H1 (cell line): Measurements from ENCODE around the gene ANAPC16. TPM values are rescaled to one million over a fixed set of nuclear protein-coding genes. Genes with fewer than 3 reads are reported as not detected.

Experiments
- CTCF ChIA-PET: fragments of 300-600 bp; sonication (Branson Sonifier 250); formaldehyde crosslinking; loops from one replicate; lab custom pipeline; 2021; ENCODE audit not compliant: partially characterized antibody; lab: Charles Lee
- POLR2A ChIA-PET: fragments of 300-600 bp; sonication (Branson Sonifier 250); formaldehyde crosslinking; loops from one replicate; lab custom pipeline; 2021; ENCODE audit warnings: inconsistent platforms; ENCODE audit not compliant: partially characterized antibody; lab: Charles Lee
- DNase-seq, 2 experiments: peaks; one replicate each; pipeline versions ENCODE4 v3.0.0 to v3.0.0-alpha.2; 2010 to 2022; ENCODE audit warnings: low spot score in 2 of 2, low read depth in 1 of 2, mixed read lengths in 1 of 2
- FAIRE-seq: peaks from 2 replicates; lab custom pipeline; 2011; peaks lifted over from hg19 to GRCh38; lab: Jason Lieb, UNC
- H2AFZ ChIP-seq: 2 replicates; pipeline ENCODE4 v1.8.1; 2012; ENCODE audit warnings: low read length, inconsistent platforms
- H2AK5ac ChIP-seq: 2 replicates; pipeline ENCODE4 v1.6.1; 2013; ENCODE audit warnings: low read depth, low read length
- H2BK120ac ChIP-seq: replicated peaks from 2 replicates; pipeline ENCODE3; 2013; ENCODE audit warnings: low read depth, low read length, inconsistent platforms
- H2BK12ac ChIP-seq: 2 replicates; pipeline ENCODE4 v1.6.1; 2013; ENCODE audit warnings: low read depth, low read length
- H2BK15ac ChIP-seq: 2 replicates; pipeline ENCODE4 v1.6.1; 2013; ENCODE audit warnings: low read length
- H2BK20ac ChIP-seq: 2 replicates; pipeline ENCODE4 v1.6.1; 2013; ENCODE audit warnings: low read length
- H2BK5ac ChIP-seq: 2 replicates; pipeline ENCODE4 v1.6.1; 2013; ENCODE audit warnings: low read depth, low read length
- H3K14ac ChIP-seq: 2 replicates; pipeline ENCODE4 v1.6.1; 2013; ENCODE audit warnings: inconsistent platforms; ENCODE audit not compliant: insufficient read length
- H3K18ac ChIP-seq: 2 replicates; pipeline ENCODE4 v1.6.1; 2013; ENCODE audit warnings: low read length; ENCODE audit errors: extremely low read depth
- H3K23ac ChIP-seq: 2 replicates; pipeline ENCODE4 v1.6.1; 2013; ENCODE audit warnings: inconsistent platforms; ENCODE audit not compliant: insufficient read length
- H3K23me2 ChIP-seq: 2 replicates; pipeline ENCODE4 v1.6.1; 2013; ENCODE audit warnings: low read depth, low read length
- H3K27ac ChIP-seq: 2 replicates; pipeline ENCODE4 v1.6.1; 2011; ENCODE audit warnings: low read depth, low read length, inconsistent platforms
- H3K27me3 ChIP-seq, 4 experiments: replicated peaks in 1 of 4; 1 replicate in 1 of 4; 2 replicates in 3 of 4; pipeline versions ENCODE4 v1.6.1 to v1.8.1; 2011 to 2013; ENCODE audit warnings: low read length in 3 of 4, mild to moderate bottlenecking in 3 of 4, inconsistent platforms in 2 of 4, mixed read lengths in 2 of 4, moderate library complexity in 1 of 4; ENCODE audit not compliant: control insufficient read depth in 3 of 4, insufficient read depth in 3 of 4; ENCODE audit errors: extremely low read depth in 1 of 4
- H3K36me3 ChIP-seq, 4 experiments: 2 replicates each; pipeline versions ENCODE4 v1.6.1 to v1.8.1; 2011 to 2013; ENCODE audit warnings: mild to moderate bottlenecking in 4 of 4, low read length in 3 of 4, moderate library complexity in 2 of 4, control low read depth in 1 of 4, inconsistent platforms in 1 of 4; ENCODE audit not compliant: insufficient read depth in 4 of 4, control insufficient read depth in 2 of 4
- H3K4ac ChIP-seq: replicated peaks from 2 replicates; pipeline ENCODE3; 2013; ENCODE audit warnings: low read length, low read depth, mixed read lengths, inconsistent platforms; ENCODE audit not compliant: insufficient read length
- H3K4me1 ChIP-seq, 4 experiments: replicated peaks in 1 of 4; 1 replicate in 1 of 4; 2 replicates in 3 of 4; pipeline versions ENCODE4 v1.6.1 to v1.8.1; 2011 to 2013; ENCODE audit warnings: low read length in 3 of 4, inconsistent platforms in 2 of 4, mixed read lengths in 1 of 4; ENCODE audit not compliant: insufficient read depth in 4 of 4, control insufficient read depth in 3 of 4
- H3K4me2 ChIP-seq, 2 experiments: 2 replicates each; pipeline versions ENCODE4 v1.6.1 to v1.8.1; 2011 to 2013; ENCODE audit warnings: low read depth in 2 of 2, low read length in 2 of 2, control low read depth in 1 of 2, inconsistent platforms in 1 of 2, mild to moderate bottlenecking in 1 of 2; ENCODE audit not compliant: insufficient read depth in 1 of 2
- H3K4me3 ChIP-seq, 4 experiments: fragments of 200-600, 300-600 bp in 1 of 4; sonication (generic), shearing (Covaris generic), sonication (Bioruptor Twin) in 1 of 4; 2 replicates each; pipeline versions ENCODE4 v1.5.1 to v1.8.1; 2011 to 2016; ENCODE audit warnings: low read length in 4 of 4, low read depth in 3 of 4, control low read depth in 2 of 4, inconsistent platforms in 2 of 4, mild to moderate bottlenecking in 2 of 4, mixed read lengths in 1 of 4, moderate library complexity in 1 of 4; ENCODE audit not compliant: insufficient read depth in 2 of 4; ENCODE audit errors: extremely low read depth in 1 of 4
- H3K56ac ChIP-seq: replicated peaks from 2 replicates; pipeline ENCODE3; 2013; ENCODE audit warnings: low read depth, mild to moderate bottlenecking, mixed read lengths, low read length, inconsistent platforms; ENCODE audit not compliant: insufficient read length
- H3K79me1 ChIP-seq: 2 replicates; pipeline ENCODE4 v1.6.1; 2013; ENCODE audit warnings: low read depth, low read length, control low read depth
- H3K79me2 ChIP-seq, 2 experiments: 2 replicates each; pipeline versions ENCODE4 v1.6.1 to v1.8.1; 2012 to 2013; ENCODE audit warnings: low read length in 2 of 2, mild to moderate bottlenecking in 2 of 2, inconsistent platforms in 1 of 2; ENCODE audit not compliant: insufficient read depth in 2 of 2, control insufficient read depth in 1 of 2
- H3K9ac ChIP-seq, 4 experiments: replicated peaks in 1 of 4; 1 replicate in 1 of 4; 2 replicates in 3 of 4; pipeline versions ENCODE4 v1.6.1 to v1.8.1; 2011 to 2013; ENCODE audit warnings: low read depth in 3 of 4, low read length in 3 of 4, control low read depth in 2 of 4, mild to moderate bottlenecking in 2 of 4, moderate library complexity in 2 of 4, inconsistent platforms in 1 of 4; ENCODE audit errors: extremely low read depth in 1 of 4
- H3K9me3 ChIP-seq, 2 experiments: 2 replicates each; pipeline versions ENCODE4 v1.6.1 to v1.8.1; 2012 to 2013; ENCODE audit warnings: mild to moderate bottlenecking in 2 of 2, moderate library complexity in 2 of 2, control low read depth in 1 of 2, inconsistent platforms in 1 of 2, low read depth in 1 of 2, low read length in 1 of 2, mixed read lengths in 1 of 2; ENCODE audit not compliant: insufficient read depth in 2 of 2
- H4K20me1 ChIP-seq, 2 experiments: replicated peaks in 1 of 2; 2 replicates each; pipeline versions ENCODE3 to v1.8.1; 2011 to 2013; ENCODE audit warnings: inconsistent platforms in 2 of 2, low read length in 2 of 2, mild to moderate bottlenecking in 1 of 2; ENCODE audit not compliant: insufficient read depth in 2 of 2, control insufficient read depth in 1 of 2
- H4K5ac ChIP-seq: 2 replicates; pipeline ENCODE4 v1.6.1; 2013; ENCODE audit warnings: low read length, low read depth, mixed read lengths, inconsistent platforms; ENCODE audit not compliant: insufficient read length
- H4K8ac ChIP-seq: 2 replicates; pipeline ENCODE4 v1.8.0; 2013; ENCODE audit warnings: mild to moderate bottlenecking, moderate library complexity, low read length, inconsistent platforms; ENCODE audit not compliant: insufficient read depth; ENCODE audit errors: extremely low read depth
- H4K91ac ChIP-seq: replicated peaks from 2 replicates; pipeline ENCODE3; 2013; ENCODE audit warnings: low read length, mixed read lengths, inconsistent platforms; ENCODE audit not compliant: insufficient read length
- ASH2L ChIP-seq: fragments of 200-600, 300-600 bp; sonication (generic); IDR thresholded peaks from one replicate; pipeline ENCODE4 v1.7.1; 2017; ENCODE audit warnings: low read length
- BACH1 ChIP-seq: IDR thresholded peaks from 2 replicates; pipeline ENCODE4 v1.6.1; 2012; ENCODE audit warnings: low read length, improper control_type of control experiment
- CHD2 ChIP-seq: IDR thresholded peaks from 2 replicates; pipeline ENCODE4 v1.6.1; 2012; ENCODE audit warnings: low read length, improper control_type of control experiment
- CTCF ChIP-seq, 3 experiments: IDR thresholded peaks; 1 replicate in 2 of 3; 2 replicates in 1 of 3; pipeline versions ENCODE4 v1.5.1 to v1.6.1; 2011; ENCODE audit warnings: low read length in 3 of 3, mild to moderate bottlenecking in 3 of 3, inconsistent platforms in 2 of 3, low read depth in 1 of 3, moderate library complexity in 1 of 3; ENCODE audit not compliant: insufficient read depth in 1 of 3; ENCODE audit errors: control extremely low read depth in 1 of 3
- FOSL1 ChIP-seq: IDR thresholded peaks from 2 replicates; pipeline ENCODE4 v1.6.1; 2011; ENCODE audit warnings: mild to moderate bottlenecking, low read depth, low read length, moderate library complexity; ENCODE audit not compliant: insufficient read depth
- HDAC2 ChIP-seq, 2 experiments: fragments of 300-600 bp in 1 of 2; sonication (generic) in 1 of 2; IDR thresholded peaks; 2 replicates each; pipeline ENCODE4 v1.6.1; 2011 to 2012; ENCODE audit warnings: low read depth in 2 of 2, low read length in 2 of 2, mild to moderate bottlenecking in 2 of 2, moderate library complexity in 2 of 2, borderline replicate concordance in 1 of 2, inconsistent platforms in 1 of 2
- NRF1 ChIP-seq: IDR thresholded peaks from 2 replicates; pipeline ENCODE4 v1.6.1; 2011; ENCODE audit warnings: mild to moderate bottlenecking, low read depth, low read length, improper control_type of control experiment
- POLR2AphosphoS5 ChIP-seq: IDR thresholded peaks from 2 replicates; pipeline ENCODE4 v1.6.1; 2011; ENCODE audit warnings: low read depth, low read length
- RAD21 ChIP-seq, 2 experiments: IDR thresholded peaks in 1 of 2; conservative IDR thresholded peaks in 1 of 2; 2 replicates each; pipeline ENCODE4 v1.6.1; 2011; ENCODE audit warnings: low read depth in 2 of 2, low read length in 2 of 2, improper control_type of control experiment in 1 of 2, inconsistent platforms in 1 of 2, mild to moderate bottlenecking in 1 of 2, moderate library complexity in 1 of 2
- RFX5 ChIP-seq: IDR thresholded peaks from 2 replicates; pipeline ENCODE4 v1.6.1; 2011; ENCODE audit warnings: low read depth, low read length, improper control_type of control experiment, borderline replicate concordance
- SAP30 ChIP-seq: fragments of 300-600 bp; sonication (generic); IDR thresholded peaks from 2 replicates; pipeline ENCODE4 v1.7.1; 2012; ENCODE audit warnings: low read length, moderate library complexity, mild to moderate bottlenecking, inconsistent platforms; ENCODE audit not compliant: insufficient read depth, insufficient replicate concordance
- TBP ChIP-seq: IDR thresholded peaks from 2 replicates; pipeline ENCODE4 v1.6.1; 2011; ENCODE audit warnings: low read depth, low read length, improper control_type of control experiment
- TCF12 ChIP-seq: IDR thresholded peaks from 2 replicates; pipeline ENCODE4 v1.6.1; 2011; ENCODE audit warnings: low read depth, mild to moderate bottlenecking, low read length
- polyA plus RNA-seq, 7 experiments: library from polyadenylated mRNA; depleted of rRNA in 3 of 7; stranded (reverse) in 5 of 7; unstranded in 2 of 7; fragments of >200 nt in 5 of 7; fragments of 200-250 nt in 2 of 7; gene quantifications; 1 replicate in 5 of 7; 2 replicates in 1 of 7; 4 replicates in 1 of 7; pipeline versions ENCODE4 v1.2.1 to v1.2.3, GENCODE V29; 2011 to 2013; ENCODE audit warnings: missing spikeins in 2 of 7, mixed read lengths in 2 of 7
- total RNA-seq: library from RNA; stranded (reverse); fragmentation: NEBNext Ultra II Directional; extraction: Animal tissue kit (Norgen Biotek cat#: 25700); gene quantifications from 2 replicates; pipeline ENCODE4 v1.2.1, GENCODE V29; 2021

Gene ANAPC16
- total and polyA plus RNA-seq, 2 of the 8 experiments (the other 6 are each of a cell fraction or from before 2014, with no cell fraction given): 53.1 to 57.4 TPM

GRCh38 chr10:72174297-72174662 lies 41.5 kb upstream of the ANAPC16 start:
- no peaks in the 10 kb centered on the region for H3K36me3 ChIP-seq
- no peak overlapping the region for H2BK12ac ChIP-seq
- H2BK15ac ChIP-seq: no peak overlapping the region
- no peak overlapping the region for H3K4me3 ChIP-seq
- CTCF ChIA-PET: interaction anchor here (1.3 kb wide), 2 partner anchors 15 to 42 kb away, joined by 4 read pairs; no protein-coding TSS in a partner anchor
- H3K4me1 ChIP-seq: no peaks in the 10 kb centered on the region
- H3K4me2 ChIP-seq: no peak overlapping the region
- H3K18ac ChIP-seq: no peak overlapping the region
- no peak overlapping the region for H3K9ac ChIP-seq
- H2AFZ ChIP-seq: no peak overlapping the region
- DNase-seq: no peak
- POLR2A ChIA-PET: interaction anchor here (0.7 to 1.4 kb wide), 4 partner anchors 14 to 101 kb away, joined by 3 to 6 read pairs (median 4); partner anchors contain the start of gene DDIT4
- no peak for FAIRE-seq
- no peaks in the 10 kb centered on the region for H4K20me1 ChIP-seq
- H3K56ac ChIP-seq: no peak overlapping the region
- no peak overlapping the region for H2AK5ac ChIP-seq
- no peak overlapping the region for H3K14ac ChIP-seq
- H2BK5ac ChIP-seq: no peak overlapping the region
- H3K79me2 ChIP-seq: no peaks in the 10 kb centered on the region
- no peak for TF ChIP-seq CTCF (IDR thresholded peaks at IDR 0.05; ENCODE audit: control extremely low read depth in 1 of 3, insufficient read depth in 1 of 3, low read depth in 1 of 3, low read length in 3 of 3)
- TF ChIP-seq FOSL1: no peak
- TF ChIP-seq RFX5: no peak
- no peak for TF ChIP-seq BACH1
- no peak for TF ChIP-seq NRF1
- no peak for TF ChIP-seq TBP
- no peak for TF ChIP-seq CHD2
- no peak for TF ChIP-seq RAD21 (IDR thresholded peaks at IDR 0.05 in 1 of 2, conservative IDR thresholded peaks at IDR 0.05 in 1 of 2; ENCODE audit: low read depth in 2 of 2, low read length in 2 of 2)
- no peak for TF ChIP-seq POLR2AphosphoS5
- no peak for TF ChIP-seq HDAC2 (IDR thresholded peaks at IDR 0.05; ENCODE audit: borderline replicate concordance in 1 of 2, low read depth in 2 of 2, low read length in 2 of 2)
- TF ChIP-seq ASH2L: no peak
- TF ChIP-seq TCF12: no peak
- no peak for TF ChIP-seq SAP30
- no peak overlapping the region for H3K27ac ChIP-seq
- H3K23me2 ChIP-seq: no peaks in the 10 kb centered on the region
- H3K27me3 ChIP-seq: no peaks in the 10 kb centered on the region
- no peak overlapping the region for H3K4ac ChIP-seq
- no peak overlapping the region for H4K5ac ChIP-seq
- no peak overlapping the region for H4K8ac ChIP-seq
- no peaks in the 10 kb centered on the region for H3K9me3 ChIP-seq
- no peak overlapping the region for H2BK20ac ChIP-seq
- no peak overlapping the region for H2BK120ac ChIP-seq
- H3K79me1 ChIP-seq: no peaks in the 10 kb centered on the region
- H4K91ac ChIP-seq: no peak overlapping the region
- no peak overlapping the region for H3K23ac ChIP-seq
